ENCODE measurements around the gene OXSR1. TPM values are rescaled to one million over a fixed set of nuclear protein-coding genes. Genes with fewer than 3 reads are reported as not detected.
"Not testable (repeated sequence)": the region's sequence is repeated elsewhere in the genome, so short reads cannot be mapped to it uniquely, and the experiment has no call there.

Gene OXSR1
- total RNA-seq, 4 donors from 2014 or later = 27.0 to 46.7 (median 32.9) TPM

DNA sequence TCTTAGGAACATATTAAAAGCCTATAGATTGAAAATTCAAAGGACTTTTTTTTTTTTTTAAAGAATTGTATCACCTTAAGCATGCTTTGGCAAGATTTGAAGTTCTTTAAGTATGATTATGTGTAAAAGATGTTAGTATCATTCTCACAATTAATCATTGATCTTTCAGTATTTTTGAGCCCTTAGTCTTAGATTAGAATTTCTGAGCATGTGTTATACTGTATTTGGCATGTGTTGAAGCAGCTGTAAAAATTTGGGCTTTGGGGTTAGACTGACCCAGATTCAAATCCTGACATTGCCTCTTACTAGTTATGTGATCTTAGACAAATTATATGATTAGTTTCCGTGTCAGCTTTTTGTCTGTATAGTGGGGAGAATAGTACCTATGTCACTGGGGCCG, 6.3 kb downstream of the OXSR1 start:
- no peaks in the 10 kb centered on the region for H3K9me3 ChIP-seq
- H3K27me3 ChIP-seq = no peaks in the 10 kb centered on the region
- H3K36me3 ChIP-seq = no peaks in the 10 kb centered on the region
- intact Hi-C loops (cut with DNase I) = no loop called here
- no peak overlapping the region for H3K4me3 ChIP-seq
- no peak overlapping the region for H3K27ac ChIP-seq (replicated peaks in 1 of 4)
- peaks cover 24 to 78% (median 67%) of the 10 kb centered on the region in 4 donors for H3K4me1 ChIP-seq
- no peak for TF ChIP-seq POLR2AphosphoS5 (IDR thresholded peaks at IDR 0.05)
- DNase-seq (ENCODE audit: extremely low spot score) = no peak
- WGBS = 74% methylated on average over 2 of the region's 2 CpGs

DNA sequence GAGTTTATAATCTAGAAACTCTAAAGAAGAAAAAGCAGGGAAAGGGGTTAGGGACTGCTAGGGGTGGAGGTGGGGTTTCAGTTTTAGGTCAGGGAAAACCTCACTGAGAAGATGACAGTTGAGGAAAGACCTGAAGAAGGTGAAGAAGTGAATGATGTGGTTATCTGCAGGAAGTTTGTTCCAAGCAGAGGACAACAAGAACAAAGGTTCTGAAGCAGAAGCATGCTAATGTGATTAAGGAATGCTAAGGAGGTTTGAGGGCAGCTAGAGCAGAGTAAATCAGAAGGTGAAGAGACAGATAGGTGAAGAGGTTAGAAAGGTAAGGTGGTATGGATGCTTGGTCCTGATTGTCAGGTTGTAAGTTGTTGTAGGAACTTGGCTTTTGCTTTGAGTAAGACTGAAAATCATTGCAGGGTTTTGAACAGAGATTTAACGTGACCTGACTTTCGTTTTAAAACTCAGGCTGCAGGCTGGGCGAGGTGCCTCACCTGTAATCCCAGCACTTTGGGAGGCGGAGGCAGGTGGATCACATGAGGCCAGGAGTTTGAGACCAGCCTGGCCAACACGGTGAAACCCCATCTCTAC, 8.6 kb downstream of the OXSR1 start:
- DNase-seq (ENCODE audit: extremely low spot score) = no peak
- intact Hi-C loops (cut with DNase I) = no loop called here
- Histone ChIP-seq H3K9me3 (no peaks in the 10 kb centered on the region), H3K27me3 (no peaks in the 10 kb centered on the region), H3K36me3 (no peaks in the 10 kb centered on the region), H3K27ac (replicated peaks in 1 of 4) (no peak overlapping the region), H3K4me3 (no peak overlapping the region), H3K4me1 (peaks cover 18 to 72% (median 52%) of the 10 kb centered on the region in 4 donors)
- 89% methylated on average over 5 of the region's 5 CpGs for WGBS
- TF ChIP-seq POLR2A (IDR thresholded peaks at IDR 0.05; ENCODE audit: low read depth) (no peak), EP300 (IDR thresholded peaks at IDR 0.05) (no peak), POLR2AphosphoS5 (IDR thresholded peaks at IDR 0.05) (no peak)
- TF ChIP-seq, protein P1, sequence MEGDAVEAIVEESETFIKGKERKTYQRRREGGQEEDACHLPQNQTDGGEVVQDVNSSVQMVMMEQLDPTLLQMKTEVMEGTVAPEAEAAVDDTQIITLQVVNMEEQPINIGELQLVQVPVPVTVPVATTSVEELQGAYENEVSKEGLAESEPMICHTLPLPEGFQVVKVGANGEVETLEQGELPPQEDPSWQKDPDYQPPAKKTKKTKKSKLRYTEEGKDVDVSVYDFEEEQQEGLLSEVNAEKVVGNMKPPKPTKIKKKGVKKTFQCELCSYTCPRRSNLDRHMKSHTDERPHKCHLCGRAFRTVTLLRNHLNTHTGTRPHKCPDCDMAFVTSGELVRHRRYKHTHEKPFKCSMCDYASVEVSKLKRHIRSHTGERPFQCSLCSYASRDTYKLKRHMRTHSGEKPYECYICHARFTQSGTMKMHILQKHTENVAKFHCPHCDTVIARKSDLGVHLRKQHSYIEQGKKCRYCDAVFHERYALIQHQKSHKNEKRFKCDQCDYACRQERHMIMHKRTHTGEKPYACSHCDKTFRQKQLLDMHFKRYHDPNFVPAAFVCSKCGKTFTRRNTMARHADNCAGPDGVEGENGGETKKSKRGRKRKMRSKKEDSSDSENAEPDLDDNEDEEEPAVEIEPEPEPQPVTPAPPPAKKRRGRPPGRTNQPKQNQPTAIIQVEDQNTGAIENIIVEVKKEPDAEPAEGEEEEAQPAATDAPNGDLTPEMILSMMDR (IDR thresholded peaks at IDR 0.05) = no peak

DNA sequence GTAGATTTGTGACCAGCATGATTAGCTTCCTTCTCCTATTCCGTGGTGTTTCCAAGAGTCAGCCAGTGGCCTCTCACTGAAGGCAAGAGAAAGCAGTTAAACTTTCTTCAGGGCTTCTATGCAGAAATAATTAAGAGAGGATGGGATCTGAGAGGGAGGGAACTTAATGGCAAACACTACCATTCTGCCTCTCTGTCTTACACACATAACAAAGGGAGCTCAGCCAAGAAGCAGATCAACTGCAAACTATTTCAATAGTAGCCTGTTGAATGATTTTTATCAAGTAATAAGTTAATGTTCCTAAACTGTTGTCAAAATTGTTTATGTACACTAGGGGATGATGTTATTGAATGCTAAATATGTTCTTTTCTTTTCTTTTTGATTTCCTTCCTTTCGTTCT, 11.8 kb downstream of the OXSR1 start:
- WGBS = 33% methylated on average over 2 of the region's 2 CpGs
- intact Hi-C loops (cut with DNase I) = no loop called here
- no peaks in the 10 kb centered on the region for H3K9me3 ChIP-seq
- no peak for DNase-seq (ENCODE audit: extremely low spot score)
- H3K4me1 ChIP-seq = peaks cover 18 to 42% (median 26%) of the 10 kb centered on the region in 4 donors
- TF ChIP-seq POLR2A (IDR thresholded peaks at IDR 0.05; ENCODE audit: low read depth) = no peak
- TF ChIP-seq EP300 (IDR thresholded peaks at IDR 0.05) = no peak
- TF ChIP-seq POLR2AphosphoS5 (IDR thresholded peaks at IDR 0.05) = no peak
- TF ChIP-seq, protein P1 (IDR thresholded peaks at IDR 0.05) = no peak
- H3K4me3 ChIP-seq = no peak overlapping the region
- no peaks in the 10 kb centered on the region for H3K27me3 ChIP-seq
- H3K27ac ChIP-seq (replicated peaks in 1 of 4) = no peak overlapping the region
- no peaks in the 10 kb centered on the region for H3K36me3 ChIP-seq

DNA sequence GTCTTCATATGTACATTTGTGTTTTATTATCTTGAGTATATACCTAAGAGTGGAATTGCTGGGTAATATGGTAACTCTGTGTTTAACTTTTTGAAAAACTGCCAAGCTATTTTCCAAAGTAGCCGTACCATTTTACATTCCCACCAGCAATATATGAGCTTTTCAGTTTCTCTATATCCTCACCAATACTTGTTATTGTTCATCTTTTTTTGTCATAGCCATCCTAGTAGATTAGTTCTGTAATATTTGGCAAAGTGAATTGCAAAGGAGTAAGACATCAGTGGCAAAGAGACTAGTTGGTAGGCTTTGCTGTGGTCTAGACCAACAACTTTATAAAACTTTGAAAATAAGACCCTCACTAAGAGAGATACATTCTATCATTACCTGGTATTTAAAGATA, 21.4 kb downstream of the OXSR1 start:
- TF ChIP-seq POLR2AphosphoS5 (IDR thresholded peaks at IDR 0.05) = no peak
- TF ChIP-seq, protein P1 (IDR thresholded peaks at IDR 0.05) = no peak
- TF ChIP-seq EP300 (IDR thresholded peaks at IDR 0.05) = no peak
- TF ChIP-seq POLR2A (IDR thresholded peaks at IDR 0.05; ENCODE audit: low read depth) = no peak
- 94% methylated on average over 1 of the region's 1 CpG for WGBS
- intact Hi-C loops (cut with DNase I) = no loop called here

DNA sequence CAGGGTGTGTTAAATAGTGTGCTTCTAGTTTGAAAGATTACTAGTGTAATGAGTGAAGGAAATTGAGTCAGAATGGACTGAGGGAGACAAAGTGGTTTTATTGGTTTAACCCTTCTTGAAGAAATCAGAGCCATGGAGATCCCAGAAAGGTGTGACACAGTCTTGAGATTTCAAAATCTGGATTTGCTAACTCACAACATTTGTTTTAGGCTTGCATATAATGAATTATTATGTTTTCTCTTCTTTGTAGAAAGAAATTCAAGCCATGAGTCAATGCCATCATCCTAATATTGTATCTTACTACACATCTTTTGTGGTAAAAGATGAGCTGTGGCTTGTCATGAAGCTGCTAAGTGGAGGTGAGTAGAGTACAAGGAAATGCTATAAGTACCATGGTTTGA, 25.1 kb downstream of the OXSR1 start:
- no peak for TF ChIP-seq POLR2A (IDR thresholded peaks at IDR 0.05; ENCODE audit: low read depth)
- TF ChIP-seq EP300 (IDR thresholded peaks at IDR 0.05) = no peak
- no peak for TF ChIP-seq POLR2AphosphoS5 (IDR thresholded peaks at IDR 0.05)
- TF ChIP-seq, protein P1 (IDR thresholded peaks at IDR 0.05) = no peak
- no peaks in the 10 kb centered on the region for H3K9me3 ChIP-seq
- H3K27me3 ChIP-seq = no peaks in the 10 kb centered on the region
- H3K27ac ChIP-seq (replicated peaks in 1 of 4) = no peak overlapping the region
- peaks cover 4 to 23% (median 10%) of the 10 kb centered on the region in 4 donors for H3K36me3 ChIP-seq
- intact Hi-C loops (cut with DNase I) = no loop called here
- H3K4me1 ChIP-seq = peaks cover 0 to 11% (median 0%) of the 10 kb centered on the region in 4 donors
- no peak overlapping the region for H3K4me3 ChIP-seq
- DNase-seq (ENCODE audit: extremely low spot score) = no peak

More for the DNA sequence above, 21.4 kb downstream of the OXSR1 start:
- Histone ChIP-seq H3K27me3 (no peaks in the 10 kb centered on the region), H3K27ac (replicated peaks in 1 of 4) (no peak overlapping the region), H3K4me1 (peaks cover 0 to 11% (median 4%) of the 10 kb centered on the region in 4 donors), H3K36me3 (peaks cover 4 to 24% (median 15%) of the 10 kb centered on the region in 4 donors), H3K9me3 (no peaks in the 10 kb centered on the region), H3K4me3 (no peak overlapping the region)
- no peak for DNase-seq (ENCODE audit: extremely low spot score)

DNA sequence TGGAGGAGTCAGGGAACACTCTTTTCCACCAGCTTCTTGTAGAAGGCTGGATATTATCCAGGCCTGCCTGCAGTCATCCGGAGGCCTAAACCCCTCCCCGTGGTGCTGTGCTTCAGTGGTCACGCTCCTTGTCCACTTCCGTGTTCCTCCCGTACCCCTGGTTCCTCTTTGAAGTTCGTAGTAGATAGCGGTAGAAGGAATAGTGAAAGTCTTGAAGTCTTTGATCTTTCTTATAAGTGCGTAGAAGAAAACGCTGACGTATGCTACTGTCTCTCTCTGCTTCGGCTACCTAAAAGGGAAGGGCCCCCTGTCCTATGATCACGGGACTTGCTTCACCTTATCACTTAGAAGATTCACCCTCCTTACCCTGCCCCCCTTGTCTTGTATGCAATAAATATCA, 37.6 kb downstream of the OXSR1 start:
- H3K4me3 ChIP-seq; DNase-seq (ENCODE audit: extremely low spot score); H3K27me3 ChIP-seq; intact Hi-C loops (cut with DNase I); H3K27ac ChIP-seq (replicated peaks in 1 of 4); H3K9me3 ChIP-seq: not testable (repeated sequence)
- WGBS = 92% methylated on average over 12 of the region's 12 CpGs
- Histone ChIP-seq H3K36me3 (peaks cover 9 to 40% (median 30%) of the 10 kb centered on the region in 4 donors), H3K4me1 (peaks cover 0 to 12% (median 6%) of the 10 kb centered on the region in 4 donors)

All from esophagus muscularis mucosa (tissue), 4 donors.